Neural progenitor cell (in vitro differentiated cells): ENCODE measurements around the gene CAPN11. TPM values are rescaled to one million over a fixed set of nuclear protein-coding genes. Genes with fewer than 3 reads are reported as not detected.
A peak's percentile ranks its signal among the peaks of the same experiment; 100 is the strongest.

Experiments
- DNase-seq: peaks from one replicate; pipeline ENCODE4 v3.0.0-alpha.2; 2016; ENCODE audit warnings: low spot score
- H2AFZ ChIP-seq: fragments of 200-600 bp; sonication (generic); replicated peaks from 2 replicates; pipeline ENCODE4 v1.6.1; 2016; ENCODE audit warnings: antibody characterized with exemption
- H3F3A ChIP-seq: fragments of 200-600 bp; sonication (generic); 2 replicates; pipeline ENCODE4 v1.6.1; 2016; ENCODE audit warnings: antibody characterized with exemption, low read depth
- H3K27ac ChIP-seq: fragments of 200-600 bp; sonication (generic); 2 replicates; pipeline ENCODE4 v1.5.1; 2016; ENCODE audit warnings: mild to moderate bottlenecking
- H3K27me3 ChIP-seq: fragments of 200-600 bp; sonication (generic); 2 replicates; pipeline ENCODE4 v1.6.1; 2016; ENCODE audit warnings: mild to moderate bottlenecking, moderate library complexity
- H3K36me3 ChIP-seq: fragments of 200-600 bp; sonication (generic); 2 replicates; pipeline ENCODE4 v1.5.1; 2016
- H3K4me1 ChIP-seq: fragments of 200-600 bp; sonication (generic); 2 replicates; pipeline ENCODE4 v1.6.1; 2016; ENCODE audit warnings: mixed run types
- H3K4me2 ChIP-seq: fragments of 200-600 bp; sonication (generic); 2 replicates; pipeline ENCODE4 v1.6.1; 2016
- H3K4me3 ChIP-seq: fragments of 200-600 bp; sonication (generic); 2 replicates; pipeline ENCODE4 v1.5.1; 2016
- H3K79me2 ChIP-seq: fragments of 200-600 bp; sonication (generic); 2 replicates; pipeline ENCODE4 v1.6.1; 2016; ENCODE audit warnings: low read depth
- H3K9ac ChIP-seq: fragments of 200-600 bp; sonication (generic); 2 replicates; pipeline ENCODE4 v1.6.1; 2016
- H3K9me3 ChIP-seq: fragments of 200-600 bp; sonication (generic); 2 replicates; pipeline ENCODE4 v1.5.1; 2016; ENCODE audit warnings: low read depth
- H4K20me1 ChIP-seq: fragments of 200-600 bp; sonication (generic); 2 replicates; pipeline ENCODE4 v1.6.1; 2016; ENCODE audit warnings: low read depth
- H3K27ac Mint-ChIP-seq: 3 replicates; pipeline ENCODE4 v1.8.0; 2021; ENCODE audit warnings: mixed read lengths
- H3K27me3 Mint-ChIP-seq: 2 replicates; pipeline ENCODE4 v1.8.0; 2022; ENCODE audit warnings: low read depth, mild to moderate bottlenecking, inconsistent platforms, moderate library complexity, mixed read lengths; ENCODE audit not compliant: insufficient read depth
- H3K36me3 Mint-ChIP-seq: 3 replicates; pipeline ENCODE4 v1.8.0; 2021; ENCODE audit warnings: mixed read lengths
- H3K4me1 Mint-ChIP-seq: 3 replicates; pipeline ENCODE4 v1.8.0; 2021; ENCODE audit warnings: mixed read lengths
- H3K4me3 Mint-ChIP-seq: 3 replicates; pipeline ENCODE4 v1.8.0; 2021; ENCODE audit warnings: mild to moderate bottlenecking, moderate library complexity, mixed read lengths
- H3K9me3 Mint-ChIP-seq: 3 replicates; pipeline ENCODE4 v1.8.0; 2020; ENCODE audit warnings: mixed read lengths
- EZH2 ChIP-seq: fragments of 200-600 bp; sonication (generic); IDR thresholded peaks from 2 replicates; pipeline ENCODE4 v1.6.1; 2017; ENCODE audit warnings: antibody characterized with exemption, mild to moderate bottlenecking, moderate library complexity
- EZH2phosphoT487 ChIP-seq: fragments of 200-600 bp; sonication (generic); IDR thresholded peaks from 2 replicates; pipeline ENCODE4 v1.6.1; 2017; ENCODE audit warnings: antibody characterized with exemption
- total RNA-seq: library from RNA; depleted of rRNA; stranded (reverse); fragments of >200 nt; gene quantifications from 2 replicates; pipeline ENCODE4 v1.2.3, GENCODE V29; 2015; ENCODE audit warnings: low replicate concordance
- TF ChIP-seq, protein P1 (sequence below): fragments of 200-600 bp; sonication (generic); IDR thresholded peaks from 2 replicates; pipeline ENCODE4 v1.5.1; 2017; ENCODE audit warnings: antibody characterized with exemption, mild to moderate bottlenecking

CAPN11 gene
- total RNA-seq, 1 donor from 2014 or later: 0.49 TPM

DNA sequence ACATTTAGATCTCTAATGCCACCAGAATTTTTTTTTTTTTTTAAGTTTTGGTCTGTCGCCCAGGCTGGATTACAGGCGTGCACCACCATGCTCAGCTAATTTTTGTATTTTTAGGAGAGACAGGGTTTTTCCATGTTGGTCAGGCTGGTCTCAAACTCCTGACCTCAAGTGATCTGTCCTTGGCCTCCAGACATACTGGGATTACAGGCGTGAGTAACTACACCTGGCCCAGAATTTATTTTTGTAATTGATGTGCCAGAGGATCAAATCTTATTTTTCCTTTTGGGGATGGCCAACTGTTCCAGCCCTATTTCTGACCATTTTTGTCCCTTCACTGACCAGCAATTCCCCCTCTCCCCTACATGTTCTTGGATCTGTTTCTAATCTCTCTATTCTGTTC lies 40.1 kb downstream of the CAPN11 start:
- Mint-ChIP-seq H3K27me3 (peaks cover 9% of the 10 kb centered on the region), H3K27ac (no peak overlapping the region), H3K4me1 (peaks cover 18% of the 10 kb centered on the region), H3K9me3 (no peaks in the 10 kb centered on the region), H3K4me3 (no peak overlapping the region), H3K36me3 (no peaks in the 10 kb centered on the region)
- DNase-seq: no peak
- Histone ChIP-seq H3K4me2 (no peak overlapping the region), H3F3A (peaks cover 15% of the 10 kb centered on the region), H3K9me3 (no peaks in the 10 kb centered on the region), H3K27me3 (no peaks in the 10 kb centered on the region), H4K20me1 (no peaks in the 10 kb centered on the region), H3K79me2 (no peaks in the 10 kb centered on the region), H3K27ac (no peak overlapping the region), H3K36me3 (no peaks in the 10 kb centered on the region), H3K9ac (no peak overlapping the region), H2AFZ (no peak overlapping the region), H3K4me3 (no peak overlapping the region), H3K4me1 (peaks cover 24% of the 10 kb centered on the region)
- TF ChIP-seq, protein P1, sequence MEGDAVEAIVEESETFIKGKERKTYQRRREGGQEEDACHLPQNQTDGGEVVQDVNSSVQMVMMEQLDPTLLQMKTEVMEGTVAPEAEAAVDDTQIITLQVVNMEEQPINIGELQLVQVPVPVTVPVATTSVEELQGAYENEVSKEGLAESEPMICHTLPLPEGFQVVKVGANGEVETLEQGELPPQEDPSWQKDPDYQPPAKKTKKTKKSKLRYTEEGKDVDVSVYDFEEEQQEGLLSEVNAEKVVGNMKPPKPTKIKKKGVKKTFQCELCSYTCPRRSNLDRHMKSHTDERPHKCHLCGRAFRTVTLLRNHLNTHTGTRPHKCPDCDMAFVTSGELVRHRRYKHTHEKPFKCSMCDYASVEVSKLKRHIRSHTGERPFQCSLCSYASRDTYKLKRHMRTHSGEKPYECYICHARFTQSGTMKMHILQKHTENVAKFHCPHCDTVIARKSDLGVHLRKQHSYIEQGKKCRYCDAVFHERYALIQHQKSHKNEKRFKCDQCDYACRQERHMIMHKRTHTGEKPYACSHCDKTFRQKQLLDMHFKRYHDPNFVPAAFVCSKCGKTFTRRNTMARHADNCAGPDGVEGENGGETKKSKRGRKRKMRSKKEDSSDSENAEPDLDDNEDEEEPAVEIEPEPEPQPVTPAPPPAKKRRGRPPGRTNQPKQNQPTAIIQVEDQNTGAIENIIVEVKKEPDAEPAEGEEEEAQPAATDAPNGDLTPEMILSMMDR: no peak
- no peak for TF ChIP-seq EZH2
- no peak for TF ChIP-seq EZH2phosphoT487

GRCh38 chr6:44199883-44200282 lies 41.3 kb downstream of the CAPN11 start:
- no peaks in the 10 kb centered on the region for H3K36me3 ChIP-seq
- no peak overlapping the region for H3K9ac ChIP-seq
- TF ChIP-seq EZH2phosphoT487 (no peak), EZH2 (no peak)
- TF ChIP-seq, protein P1: no peak
- no peaks in the 10 kb centered on the region for H4K20me1 ChIP-seq
- H3K4me3 ChIP-seq: no peak overlapping the region
- peaks cover 25% of the 10 kb centered on the region for H3K4me1 ChIP-seq
- H2AFZ ChIP-seq: no peak overlapping the region
- Mint-ChIP-seq H3K27ac (no peak overlapping the region), H3K36me3 (no peaks in the 10 kb centered on the region), H3K4me1 (peaks cover 18% of the 10 kb centered on the region), H3K9me3 (no peaks in the 10 kb centered on the region), H3K4me3 (no peak overlapping the region), H3K27me3 (peaks cover 8% of the 10 kb centered on the region)
- peaks cover 15% of the 10 kb centered on the region for H3F3A ChIP-seq
- H3K9me3 ChIP-seq: no peaks in the 10 kb centered on the region
- no peak overlapping the region for H3K4me2 ChIP-seq
- no peaks in the 10 kb centered on the region for H3K27me3 ChIP-seq
- H3K27ac ChIP-seq: no peak overlapping the region
- DNase-seq: no peak
- H3K79me2 ChIP-seq: no peaks in the 10 kb centered on the region

DNA sequence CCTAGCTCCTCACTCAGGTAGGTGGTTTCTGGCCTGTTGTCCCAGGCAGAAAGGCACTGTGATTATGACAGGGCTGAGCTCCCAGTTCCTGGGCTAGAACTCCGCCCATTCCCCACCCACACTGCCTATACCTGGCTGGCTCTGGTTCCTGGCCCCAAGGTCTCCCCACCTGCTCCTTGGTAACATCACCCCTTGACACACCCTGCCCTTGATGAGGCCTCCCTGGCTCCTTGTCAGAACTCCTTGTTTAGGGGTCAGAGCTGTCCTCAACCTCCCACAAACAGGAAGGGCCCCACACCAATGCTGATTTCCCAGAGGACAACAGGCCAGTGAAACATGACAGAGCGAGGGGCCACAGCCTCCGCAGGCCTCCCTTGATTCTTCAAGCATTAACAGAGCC lies 42.6 kb downstream of the CAPN11 start:
- Mint-ChIP-seq H3K4me3 (no peak overlapping the region), H3K9me3 (no peaks in the 10 kb centered on the region), H3K36me3 (no peaks in the 10 kb centered on the region), H3K4me1 (peaks cover 18% of the 10 kb centered on the region), H3K27ac (peak overlapping the region; percentile 91), H3K27me3 (peaks cover 8% of the 10 kb centered on the region)
- Histone ChIP-seq H3K79me2 (no peaks in the 10 kb centered on the region), H3K4me2 (no peak overlapping the region), H3K27ac (no peak overlapping the region), H3K4me1 (peaks cover 28% of the 10 kb centered on the region), H3K4me3 (no peak overlapping the region), H3F3A (peaks cover 20% of the 10 kb centered on the region), H3K27me3 (no peaks in the 10 kb centered on the region), H3K36me3 (no peaks in the 10 kb centered on the region), H3K9me3 (no peaks in the 10 kb centered on the region), H2AFZ (no peak overlapping the region), H4K20me1 (no peaks in the 10 kb centered on the region), H3K9ac (no peak overlapping the region)
- no peak for DNase-seq
- TF ChIP-seq EZH2phosphoT487 (no peak), EZH2 (no peak)
- TF ChIP-seq, protein P1: no peak
